ENCODE data around the gene CHRNB1.

DNA sequence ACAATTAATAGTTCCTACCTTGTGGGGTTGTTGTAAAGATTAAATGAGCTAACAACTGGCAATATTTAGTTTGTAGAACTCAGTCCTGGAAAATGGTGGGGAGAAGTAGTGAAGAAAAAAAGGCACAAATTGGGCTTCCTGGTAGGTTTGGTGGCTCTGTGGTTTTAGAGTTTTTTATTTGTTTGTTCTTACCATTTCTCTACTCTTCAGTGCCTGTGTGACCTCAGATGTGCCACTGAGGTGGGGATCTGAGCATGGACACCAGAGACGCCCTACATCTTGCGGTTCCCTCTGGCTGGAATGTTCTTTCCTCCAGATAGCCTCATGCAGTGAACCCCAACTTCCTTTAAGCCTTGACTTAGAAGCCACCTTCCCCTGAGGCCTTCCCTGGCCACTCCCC, 26.9 kb downstream of the CHRNB1 start:
- TF ChIP-seq, protein P1, sequence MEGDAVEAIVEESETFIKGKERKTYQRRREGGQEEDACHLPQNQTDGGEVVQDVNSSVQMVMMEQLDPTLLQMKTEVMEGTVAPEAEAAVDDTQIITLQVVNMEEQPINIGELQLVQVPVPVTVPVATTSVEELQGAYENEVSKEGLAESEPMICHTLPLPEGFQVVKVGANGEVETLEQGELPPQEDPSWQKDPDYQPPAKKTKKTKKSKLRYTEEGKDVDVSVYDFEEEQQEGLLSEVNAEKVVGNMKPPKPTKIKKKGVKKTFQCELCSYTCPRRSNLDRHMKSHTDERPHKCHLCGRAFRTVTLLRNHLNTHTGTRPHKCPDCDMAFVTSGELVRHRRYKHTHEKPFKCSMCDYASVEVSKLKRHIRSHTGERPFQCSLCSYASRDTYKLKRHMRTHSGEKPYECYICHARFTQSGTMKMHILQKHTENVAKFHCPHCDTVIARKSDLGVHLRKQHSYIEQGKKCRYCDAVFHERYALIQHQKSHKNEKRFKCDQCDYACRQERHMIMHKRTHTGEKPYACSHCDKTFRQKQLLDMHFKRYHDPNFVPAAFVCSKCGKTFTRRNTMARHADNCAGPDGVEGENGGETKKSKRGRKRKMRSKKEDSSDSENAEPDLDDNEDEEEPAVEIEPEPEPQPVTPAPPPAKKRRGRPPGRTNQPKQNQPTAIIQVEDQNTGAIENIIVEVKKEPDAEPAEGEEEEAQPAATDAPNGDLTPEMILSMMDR (optimal IDR thresholded peaks at IDR 0.05 in 1 of 3, IDR thresholded peaks at IDR 0.05 in 1 of 3, conservative IDR thresholded peaks at IDR 0.05 in 1 of 3; ENCODE audit: extremely low read depth in 1 of 3, insufficient read depth in 2 of 3, low read length in 3 of 3): no peak
- TF ChIP-seq EZH2 (IDR thresholded peaks at IDR 0.05; ENCODE audit: low read length): no peak
